Stomach smooth muscle (tissue), 2 donors: ENCODE data around the gene SRPRB.
"Not testable (repeated sequence)": the region's sequence is repeated elsewhere in the genome, so short reads cannot be mapped to it uniquely, and the experiment has no call there.

Source experiments
- H3K27ac ChIP-seq: one replicate; pipeline ENCODE4 v1.7.0; 2013; ENCODE audit warnings: mild to moderate bottlenecking, low read length, inconsistent platforms
- H3K27me3 ChIP-seq, 2 donors: one replicate each; pipeline ENCODE4 v1.7.0; 2013; ENCODE audit warnings: low read length in 2 of 2; ENCODE audit not compliant: insufficient read depth in 2 of 2, control insufficient read depth in 1 of 2
- H3K36me3 ChIP-seq, 2 donors: one replicate each; pipeline ENCODE4 v1.7.0; 2013; ENCODE audit warnings: low read length in 2 of 2; ENCODE audit not compliant: control insufficient read depth in 2 of 2, insufficient read depth in 2 of 2
- H3K4me1 ChIP-seq: one replicate; pipeline ENCODE4 v1.7.0; 2013; ENCODE audit warnings: low read length; ENCODE audit not compliant: control insufficient read depth, insufficient read depth
- H3K4me3 ChIP-seq, 2 donors: one replicate each; pipeline ENCODE4 v1.7.0; 2013; ENCODE audit warnings: low read length in 2 of 2
- H3K9ac ChIP-seq, 2 donors: one replicate each; pipeline ENCODE4 v1.7.0; 2013; ENCODE audit warnings: low read length in 2 of 2, mild to moderate bottlenecking in 1 of 2
- H3K9me3 ChIP-seq, 2 donors: one replicate each; pipeline ENCODE4 v1.7.0; 2013; ENCODE audit warnings: low read length in 2 of 2; ENCODE audit not compliant: control insufficient read depth in 2 of 2
- donor health status: healthy.
- donor health status: Pancreatic carcinoma.

SRPRB gene

GRCh38 chr3:133780756-133781155, 24.9 kb upstream of the SRPRB start:
- H3K4me1 ChIP-seq, H3K27ac ChIP-seq, H3K9ac ChIP-seq, H3K4me3 ChIP-seq, H3K27me3 ChIP-seq, H3K36me3 ChIP-seq, H3K9me3 ChIP-seq: not testable (repeated sequence)

- H3K27ac ChIP-seq, result no peak overlapping the region
- H3K36me3 ChIP-seq, result no peaks in the 10 kb centered on the region
- H3K9ac ChIP-seq, result no peak overlapping the region
- no peak overlapping the region for H3K4me3 ChIP-seq
- no peaks in the 10 kb centered on the region for H3K27me3 ChIP-seq
- H3K4me1 ChIP-seq, result no peaks in the 10 kb centered on the region
- H3K9me3 ChIP-seq, result no peaks in the 10 kb centered on the region
These were observed 24.0 kb upstream of the SRPRB start for GRCh38 chr3:133781570-133781969.

GRCh38 chr3:133782454-133782853, 23.2 kb upstream of the SRPRB start:
- no peak overlapping the region for H3K27ac ChIP-seq
- H3K4me1 ChIP-seq, result no peaks in the 10 kb centered on the region
- H3K9ac ChIP-seq, result no peak overlapping the region
- no peaks in the 10 kb centered on the region for H3K27me3 ChIP-seq
- H3K9me3 ChIP-seq, result no peaks in the 10 kb centered on the region
- H3K36me3 ChIP-seq, result no peaks in the 10 kb centered on the region
- no peak overlapping the region for H3K4me3 ChIP-seq

GRCh38 chr3:133783762-133784161, 21.9 kb upstream of the SRPRB start:
- H3K27me3 ChIP-seq, result no peaks in the 10 kb centered on the region
- no peak overlapping the region for H3K9ac ChIP-seq
- H3K36me3 ChIP-seq, result no peaks in the 10 kb centered on the region
- H3K9me3 ChIP-seq, result no peaks in the 10 kb centered on the region
- no peak overlapping the region for H3K27ac ChIP-seq
- no peaks in the 10 kb centered on the region for H3K4me1 ChIP-seq
- no peak overlapping the region for H3K4me3 ChIP-seq

- Histone ChIP-seq H3K4me1 (no peaks in the 10 kb centered on the region), H3K9ac (no peak overlapping the region), H3K27ac (no peak overlapping the region), H3K4me3 (no peak overlapping the region), H3K36me3 (no peaks in the 10 kb centered on the region), H3K9me3 (no peaks in the 10 kb centered on the region), H3K27me3 (no peaks in the 10 kb centered on the region)
These were observed 17.6 kb upstream of the SRPRB start for GRCh38 chr3:133788024-133788423.

- H3K4me3 ChIP-seq, result no peak overlapping the region
- H3K36me3 ChIP-seq, result no peaks in the 10 kb centered on the region
- H3K9ac ChIP-seq, result no peak overlapping the region
- no peaks in the 10 kb centered on the region for H3K9me3 ChIP-seq
- H3K4me1 ChIP-seq, result no peaks in the 10 kb centered on the region
- H3K27me3 ChIP-seq, result no peaks in the 10 kb centered on the region
- no peak overlapping the region for H3K27ac ChIP-seq
These were observed 13.3 kb upstream of the SRPRB start for GRCh38 chr3:133792171-133792763.

GRCh38 chr3:133797396-133798105, 8.1 kb upstream of the SRPRB start:
- Histone ChIP-seq H3K27me3 (peaks cover 0 to 4% of the 10 kb centered on the region in 2 donors), H3K9me3 (no peaks in the 10 kb centered on the region), H3K4me1 (no peaks in the 10 kb centered on the region), H3K36me3 (no peaks in the 10 kb centered on the region), H3K4me3 (no peak overlapping the region), H3K27ac (no peak overlapping the region), H3K9ac (no peak overlapping the region)

GRCh38 chr3:133799794-133800585, 5.6 kb upstream of the SRPRB start:
- Histone ChIP-seq H3K9ac (no peak overlapping the region), H3K36me3 (no peaks in the 10 kb centered on the region), H3K4me3 (no peak overlapping the region), H3K27ac (no peak overlapping the region), H3K9me3 (no peaks in the 10 kb centered on the region), H3K4me1 (no peaks in the 10 kb centered on the region), H3K27me3 (peaks cover 0 to 4% of the 10 kb centered on the region in 2 donors)

GRCh38 chr3:133803469-133803868, 2.1 kb upstream of the SRPRB start:
- no peak overlapping the region for H3K4me3 ChIP-seq
- H3K4me1 ChIP-seq, result no peaks in the 10 kb centered on the region
- no peak overlapping the region for H3K27ac ChIP-seq
- no peak overlapping the region for H3K9ac ChIP-seq
- peaks cover 0 to 9% of the 10 kb centered on the region in 2 donors for H3K36me3 ChIP-seq
- peaks cover 0 to 4% of the 10 kb centered on the region in 2 donors for H3K27me3 ChIP-seq
- H3K9me3 ChIP-seq, result no peaks in the 10 kb centered on the region

- Histone ChIP-seq H3K4me3 (peak overlapping the region; percentile 97 to 98), H3K4me1 (no peaks in the 10 kb centered on the region), H3K9ac (no peak overlapping the region), H3K27me3 (peaks cover 0 to 2% of the 10 kb centered on the region in 2 donors), H3K27ac (no peak overlapping the region), H3K9me3 (no peaks in the 10 kb centered on the region), H3K36me3 (peaks cover 0 to 9% of the 10 kb centered on the region in 2 donors)
These were observed 719 bp upstream of the SRPRB start for GRCh38 chr3:133804896-133805295.

GRCh38 chr3:133805384-133805701, 272 bp upstream of the SRPRB start:
- Histone ChIP-seq H3K4me3 (peak overlapping the region; percentile 97 to 98), H3K27ac (peak overlapping the region; percentile 31), H3K36me3 (peaks cover 4 to 9% of the 10 kb centered on the region in 2 donors), H3K9me3 (no peaks in the 10 kb centered on the region), H3K9ac (peak overlapping the region; percentile 58 to 78), H3K4me1 (no peaks in the 10 kb centered on the region), H3K27me3 (peaks cover 0 to 2% of the 10 kb centered on the region in 2 donors)
